ENCODE data around the gene DNAJC5G. TPM values are rescaled to one million over a fixed set of nuclear protein-coding genes. Genes with fewer than 3 reads are reported as not detected.

Gene DNAJC5G
- total and polyA plus RNA-seq, 2 donors (not counting 3 experiments of a cell fraction or from before 2014, with no cell fraction given): 0.77 to 1.4 TPM

DNA sequence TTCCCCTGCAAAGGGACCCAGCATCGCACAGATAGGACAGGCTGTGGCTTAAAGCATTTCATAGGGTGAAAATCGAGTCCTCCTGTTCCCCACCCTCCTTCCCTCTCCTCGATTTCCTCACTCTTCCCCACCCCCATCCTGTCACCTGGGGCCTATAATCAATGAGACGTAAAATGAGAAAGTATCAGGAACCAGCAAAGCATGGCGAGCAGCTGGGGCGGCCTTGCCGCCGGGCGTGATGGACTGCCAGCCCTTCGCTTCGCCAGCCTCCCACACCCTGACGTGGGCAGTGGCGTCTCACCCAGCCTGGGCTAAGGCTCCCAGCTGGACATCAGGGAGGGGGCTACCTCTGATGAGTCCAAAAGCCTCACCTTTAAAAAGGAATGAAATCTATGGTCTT is 23.5 kb upstream of the DNAJC5G start:
- ChIA-PET CTCF (interaction anchor here (1.0 to 6.8 kb wide), 3 partner anchors 29 to 117 kb away, joined by 3 to 81 read pairs (median 23); partner anchors contain the start of gene TRIM54), POLR2A (no interaction called here)
- Histone ChIP-seq H3K36me3 (ENCODE audit: control insufficient read depth in 2 of 2, extremely low read depth in 1 of 2, insufficient read depth in 2 of 2, low read length in 2 of 2) (peaks cover 0 to 8% of the 10 kb centered on the region in 2 experiments), H3K79me2 (ENCODE audit: control insufficient read depth, insufficient read depth, low read length) (no peaks in the 10 kb centered on the region), H3K4me3 (replicated peaks in 1 of 3; ENCODE audit: insufficient read depth in 1 of 3, low read depth in 1 of 3, low read length in 3 of 3) (no peak overlapping the region), H3K9me1 (replicated peaks; ENCODE audit: control insufficient read depth, extremely low read depth, insufficient read depth, low read length) (no peaks in the 10 kb centered on the region), H3K9ac (replicated peaks; ENCODE audit: extremely low read depth, insufficient read depth, low read length) (no peak overlapping the region), H3K4me1 (ENCODE audit: control insufficient read depth, extremely low read depth, insufficient read depth, low read length) (peaks cover 26% of the 10 kb centered on the region), H2AFZ (ENCODE audit: low read depth, low read length) (no peak overlapping the region), H4K20me1 (replicated peaks; ENCODE audit: control insufficient read depth, extremely low read depth, insufficient read depth, low read length) (no peaks in the 10 kb centered on the region), H3K9me3 (replicated peaks; ENCODE audit: control insufficient read depth, insufficient read depth, low read length) (no peaks in the 10 kb centered on the region), H3K4me2 (ENCODE audit: insufficient read depth, low read length) (no peak overlapping the region), H3K27ac (ENCODE audit: insufficient read depth, low read depth, low read length) (no peak overlapping the region), H3K27me3 (ENCODE audit: control insufficient read depth in 2 of 2, insufficient read depth in 2 of 2, low read length in 2 of 2) (no peaks in the 10 kb centered on the region)
- dilution Hi-C loops (cut with MboI; ENCODE audit: extremely low pct_ligation_motif_present, low sequenced_read_pairs) (no loop called here), intact Hi-C loops (cut with micrococcal nuclease) (no loop called here)
- TF ChIP-seq CTCF (IDR thresholded peaks at IDR 0.05; ENCODE audit: extremely low read depth in 1 of 2, insufficient read depth in 1 of 2, low read depth in 1 of 2, low read length in 2 of 2) (no peak), MYC (IDR thresholded peaks at IDR 0.05; ENCODE audit: low read depth, low read length) (no peak), JUN (IDR thresholded peaks at IDR 0.05; ENCODE audit: borderline replicate concordance, insufficient read depth, insufficient read length, low read depth) (no peak), GATA2 (IDR thresholded peaks at IDR 0.05; ENCODE audit: insufficient read depth, insufficient read length, low read depth, low read length) (no peak), FOS (IDR thresholded peaks at IDR 0.05; ENCODE audit: borderline replicate concordance, insufficient read depth, low read length) (no peak), MAX (IDR thresholded peaks at IDR 0.05; ENCODE audit: insufficient read depth, insufficient read length) (no peak), POLR2AphosphoS5 (IDR thresholded peaks at IDR 0.05; ENCODE audit: insufficient read depth, low read depth, low read length) (no peak), EZH2 (IDR thresholded peaks at IDR 0.05; ENCODE audit: borderline replicate concordance, low read depth, low read length, severe bottlenecking) (no peak), POLR2A (IDR thresholded peaks at IDR 0.05; ENCODE audit: low read depth, low read length) (no peak)
- FAIRE-seq (no peak), DNase-seq (ENCODE audit: low read depth, low spot score) (no peak)
- BruUV-seq (replicated peaks): no TSS peak

Data from endothelial cell of umbilical vein (primary cell).